ENCODE results near the gene CTSD. TPM values are rescaled to one million over a fixed set of nuclear protein-coding genes. Genes with fewer than 3 reads are reported as not detected.
"Not testable (repeated sequence)": the region's sequence is repeated elsewhere in the genome, so short reads cannot be mapped to it uniquely, and the experiment has no call there.

The CTSD gene
- total RNA-seq, 2 experiments from 2014 or later, result 38.8 to 41.5 TPM

DNA sequence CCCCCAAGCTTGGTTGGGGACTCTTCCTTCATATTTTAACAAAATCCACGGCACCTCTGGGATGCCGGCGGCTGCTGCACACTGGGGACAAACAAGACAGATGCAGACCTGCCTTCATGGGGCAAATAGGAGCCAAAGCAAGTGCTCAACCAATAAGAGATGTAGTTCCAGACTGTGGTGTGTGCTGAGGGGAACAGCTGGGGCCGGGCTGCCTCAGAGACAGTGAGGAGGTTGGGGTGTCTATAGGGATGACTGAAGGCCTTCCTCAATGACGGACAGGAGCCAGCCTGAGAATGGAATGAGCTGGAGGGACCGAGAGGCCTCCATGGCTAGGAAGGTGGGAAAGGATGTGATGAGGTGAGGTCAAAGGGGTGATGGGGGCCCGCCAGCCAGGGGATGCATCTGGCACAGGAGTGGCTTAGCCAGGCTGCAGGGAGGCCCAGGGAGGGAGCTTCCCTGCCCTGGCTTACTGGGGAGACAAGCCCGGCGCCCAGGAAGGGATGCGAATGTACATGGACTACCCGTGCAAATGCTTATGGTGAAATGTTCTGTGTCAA, 10.3 kb upstream of the CTSD start:
- no peak for ATAC-seq
- DNase-seq, result no peak
- intact Hi-C loops (cut with DNase I, micrococcal nuclease), result no loop called here
- Mint-ChIP-seq H3K36me3 (ENCODE audit: low read depth) (no peaks in the 10 kb centered on the region), H3K4me1 (peaks cover 17% of the 10 kb centered on the region), H3K4me3 (no peak overlapping the region), H3K9me3 (ENCODE audit: low read depth) (no peaks in the 10 kb centered on the region), H3K27me3 (no peaks in the 10 kb centered on the region), H3K27ac (no peak overlapping the region)
- CTCF ChIA-PET, result interaction anchor here (0.8 to 1.2 kb wide), 2 partner anchors 18 to 74 kb away, joined by 3 read pairs; no protein-coding TSS in a partner anchor
- POLR2A ChIA-PET, result interaction anchor here (0.6 kb wide), 1 partner anchor 317 kb away, joined by 3 read pairs; no protein-coding TSS in a partner anchor

GRCh38 chr11:1773131-1773993, 9.6 kb upstream of the CTSD start:
- DNase-seq, result no peak
- Mint-ChIP-seq H3K36me3 (ENCODE audit: low read depth) (no peaks in the 10 kb centered on the region), H3K4me1 (peaks cover 18% of the 10 kb centered on the region), H3K9me3 (ENCODE audit: low read depth) (no peaks in the 10 kb centered on the region), H3K27ac (no peak overlapping the region), H3K27me3 (no peaks in the 10 kb centered on the region), H3K4me3 (no peak overlapping the region)
- ChIA-PET POLR2A (interaction anchor here (0.6 kb wide), 1 partner anchor 316 kb away, joined by 3 read pairs; no protein-coding TSS in a partner anchor), CTCF (interaction anchor here (0.5 to 1.2 kb wide), 5 partner anchors 19 to 715 kb away, joined by 3 read pairs; no protein-coding TSS in a partner anchor)
- no peak for ATAC-seq
- intact Hi-C loops (cut with DNase I, micrococcal nuclease), result no loop called here

- DNase-seq (peak; percentile 77), ATAC-seq (peak; percentile 96)
- intact Hi-C loops (cut with DNase I, micrococcal nuclease), result loop anchor here in 1 of 2 experiments (1.0 kb wide), 1 partner anchor 8 kb away; no protein-coding TSS in a partner anchor
- POLR2A ChIA-PET, result no interaction called here
- Mint-ChIP-seq H3K27me3 (no peaks in the 10 kb centered on the region), H3K27ac (peak overlapping the region; percentile 62), H3K9me3 (ENCODE audit: low read depth) (no peaks in the 10 kb centered on the region), H3K4me3 (no peak overlapping the region), H3K36me3 (ENCODE audit: low read depth) (no peaks in the 10 kb centered on the region), H3K4me1 (peaks cover 20% of the 10 kb centered on the region)
- CTCF ChIA-PET, result interaction anchor here (0.5 to 0.7 kb wide), 2 partner anchors 149 to 714 kb away, joined by 3 read pairs; no protein-coding TSS in a partner anchor
Observed at GRCh38 chr11:1772270-1773130, 8.8 kb upstream of the CTSD start.

GRCh38 chr11:1771700-1772099, 8.0 kb upstream of the CTSD start:
- Mint-ChIP-seq H3K4me1 (peaks cover 20% of the 10 kb centered on the region), H3K27me3 (no peaks in the 10 kb centered on the region), H3K27ac (no peak overlapping the region), H3K36me3 (ENCODE audit: low read depth) (no peaks in the 10 kb centered on the region), H3K9me3 (ENCODE audit: low read depth) (no peaks in the 10 kb centered on the region), H3K4me3 (no peak overlapping the region)
- no peak for ATAC-seq
- intact Hi-C loops (cut with DNase I, micrococcal nuclease), result loop anchor here in 1 of 2 experiments (1.0 kb wide), 1 partner anchor 7 kb away; no protein-coding TSS in a partner anchor
- DNase-seq, result no peak
- ChIA-PET POLR2A (no interaction called here), CTCF (no interaction called here)

DNA sequence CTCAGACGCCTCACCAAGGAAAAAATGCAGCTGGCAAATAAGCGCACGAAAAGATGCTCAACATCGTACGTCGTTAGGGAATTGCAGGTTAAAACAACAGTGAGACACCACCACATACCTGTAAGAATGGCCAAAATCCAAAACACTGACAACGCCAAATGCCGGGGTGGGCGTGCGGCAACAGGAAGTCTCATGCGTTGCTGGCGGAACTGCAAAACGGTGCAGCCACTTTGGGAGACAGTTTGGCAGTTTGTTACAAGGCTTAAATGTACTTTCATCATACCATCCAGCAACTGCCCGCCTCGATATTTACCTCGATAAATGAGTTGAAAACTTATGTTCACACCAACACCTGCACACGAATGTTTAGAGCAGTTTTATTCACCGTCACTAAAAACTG, 7.5 kb upstream of the CTSD start:
- intact Hi-C loops (cut with DNase I, micrococcal nuclease), result no loop called here
- DNase-seq, result no peak
- no peak for ATAC-seq
- POLR2A ChIA-PET, result no interaction called here
- H3K4me3 Mint-ChIP-seq, result no peak overlapping the region
- H3K27me3 Mint-ChIP-seq, result no peaks in the 10 kb centered on the region
- CTCF ChIA-PET, result no interaction called here
- no peaks in the 10 kb centered on the region for H3K36me3 Mint-ChIP-seq (ENCODE audit: low read depth)
- peaks cover 20% of the 10 kb centered on the region for H3K4me1 Mint-ChIP-seq
- H3K27ac Mint-ChIP-seq, result no peak overlapping the region
- no peaks in the 10 kb centered on the region for H3K9me3 Mint-ChIP-seq (ENCODE audit: low read depth)

GRCh38 chr11:1770528-1770927, 6.8 kb upstream of the CTSD start:
- intact Hi-C loops (cut with DNase I, micrococcal nuclease), result no loop called here
- no peak for ATAC-seq
- no peaks in the 10 kb centered on the region for H3K36me3 Mint-ChIP-seq (ENCODE audit: low read depth)
- H3K4me1 Mint-ChIP-seq, result peaks cover 20% of the 10 kb centered on the region
- H3K27me3 Mint-ChIP-seq, result no peaks in the 10 kb centered on the region
- DNase-seq, result no peak
- no peak overlapping the region for H3K4me3 Mint-ChIP-seq
- no peaks in the 10 kb centered on the region for H3K9me3 Mint-ChIP-seq (ENCODE audit: low read depth)
- no peak overlapping the region for H3K27ac Mint-ChIP-seq
- CTCF ChIA-PET, result no interaction called here
- POLR2A ChIA-PET, result no interaction called here

- H3K27ac Mint-ChIP-seq, result no peak overlapping the region
- H3K4me3 Mint-ChIP-seq, result no peak overlapping the region
- peaks cover 20% of the 10 kb centered on the region for H3K4me1 Mint-ChIP-seq
- ChIA-PET POLR2A (no interaction called here), CTCF (no interaction called here)
- ATAC-seq, result no peak
- no peak for DNase-seq
- no peaks in the 10 kb centered on the region for H3K9me3 Mint-ChIP-seq (ENCODE audit: low read depth)
- no peaks in the 10 kb centered on the region for H3K27me3 Mint-ChIP-seq
- intact Hi-C loops (cut with DNase I, micrococcal nuclease), result no loop called here
- H3K36me3 Mint-ChIP-seq (ENCODE audit: low read depth), result no peaks in the 10 kb centered on the region
Observed at GRCh38 chr11:1770061-1770460, 6.3 kb upstream of the CTSD start.

- peaks cover 20% of the 10 kb centered on the region for H3K4me1 Mint-ChIP-seq
- H3K27me3 Mint-ChIP-seq; H3K36me3 Mint-ChIP-seq (ENCODE audit: low read depth); H3K27ac Mint-ChIP-seq; H3K4me3 Mint-ChIP-seq; POLR2A ChIA-PET; CTCF ChIA-PET; H3K9me3 Mint-ChIP-seq (ENCODE audit: low read depth); ATAC-seq: not testable (repeated sequence)
- intact Hi-C loops (cut with DNase I, micrococcal nuclease), result loop anchor here in 1 of 2 experiments (10.0 kb wide), 1 partner anchor 925 kb away; the partner anchor contains the start of genes POLR2L and TSPAN4
- DNase-seq, result peak; percentile 10
Observed at GRCh38 chr11:1769304-1769936, 5.7 kb upstream of the CTSD start.

DNA sequence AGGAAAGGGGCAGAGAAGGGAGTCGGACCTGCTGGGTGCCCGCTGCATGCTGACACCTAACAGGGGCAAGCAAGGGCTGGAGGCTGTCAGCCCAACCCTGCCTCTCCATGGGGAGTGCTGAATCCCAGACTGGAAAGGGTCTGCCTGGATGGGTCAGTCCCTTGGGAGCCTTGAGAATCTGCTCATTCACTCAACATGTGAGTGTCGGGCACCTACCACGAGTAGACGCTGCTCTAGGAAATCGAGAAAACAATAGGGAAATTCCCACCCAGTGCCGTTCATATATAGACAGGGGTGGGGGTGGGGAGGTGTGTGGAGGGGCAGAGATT, 4.4 kb upstream of the CTSD start:
- peak; percentile 8 for DNase-seq
- CTCF ChIA-PET, result no interaction called here
- no peak overlapping the region for H3K4me3 Mint-ChIP-seq
- intact Hi-C loops (cut with DNase I, micrococcal nuclease), result loop anchor here in 1 of 2 experiments (10.0 kb wide), 1 partner anchor 923 kb away; the partner anchor contains the start of genes POLR2L and TSPAN4
- POLR2A ChIA-PET, result no interaction called here
- no peaks in the 10 kb centered on the region for H3K9me3 Mint-ChIP-seq (ENCODE audit: low read depth)
- H3K36me3 Mint-ChIP-seq (ENCODE audit: low read depth), result no peaks in the 10 kb centered on the region
- H3K4me1 Mint-ChIP-seq, result peaks cover 17% of the 10 kb centered on the region
- H3K27me3 Mint-ChIP-seq, result no peaks in the 10 kb centered on the region
- no peak for ATAC-seq
- no peak overlapping the region for H3K27ac Mint-ChIP-seq

- Mint-ChIP-seq H3K9me3 (ENCODE audit: low read depth) (no peaks in the 10 kb centered on the region), H3K36me3 (ENCODE audit: low read depth) (no peaks in the 10 kb centered on the region), H3K4me1 (peaks cover 16% of the 10 kb centered on the region), H3K4me3 (no peak overlapping the region), H3K27me3 (no peaks in the 10 kb centered on the region), H3K27ac (no peak overlapping the region)
- no peak for ATAC-seq
- POLR2A ChIA-PET, result no interaction called here
- CTCF ChIA-PET, result interaction anchor here (0.6 to 1.5 kb wide), 2 partner anchors 73 to 1663 kb away, joined by 4 to 6 read pairs; no protein-coding TSS in a partner anchor
- DNase-seq, result no peak
- intact Hi-C loops (cut with DNase I, micrococcal nuclease), result loop anchor here in 1 of 2 experiments (10.0 kb wide), 1 partner anchor 923 kb away; the partner anchor contains the start of genes POLR2L and TSPAN4
Observed at GRCh38 chr11:1767399-1768140, 3.8 kb upstream of the CTSD start.

Data from activated CD4-positive, alpha-beta T cell treated with anti-CD3 and anti-CD28 coated beads for 36 hours (primary cell).